Hematopoietic multipotent progenitor cell treated with erythropoietin and hydrocortisone succinate and interleukin-3 and kit ligand, for 15 days (in vitro differentiated cells): ENCODE results near the gene PRR15.

Experiments
- DNase-seq: peaks from one replicate; pipeline ENCODE4 v3.0.0-alpha.2; 2015; ENCODE audit warnings: low spot score

The PRR15 gene

DNA sequence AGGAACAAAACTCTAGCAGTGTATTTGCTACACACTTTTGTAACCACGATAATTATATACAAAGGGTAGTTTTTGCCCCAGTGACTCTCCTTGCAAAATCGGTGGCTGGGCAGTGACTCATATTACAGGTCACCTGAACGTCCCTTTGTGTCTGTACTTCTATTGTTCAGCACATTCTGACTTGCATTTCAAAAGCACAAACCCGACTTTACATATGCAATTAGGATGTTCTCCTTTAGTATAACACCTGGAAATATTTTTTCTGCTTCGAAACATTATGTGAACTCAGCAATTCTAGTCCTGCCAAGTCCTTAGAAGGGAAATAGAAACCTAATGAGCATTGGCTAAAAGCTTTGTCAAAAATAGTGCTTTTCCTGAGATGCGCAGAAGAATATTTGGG, 6.0 kb downstream of the PRR15 start:
- no peak for DNase-seq

DNA sequence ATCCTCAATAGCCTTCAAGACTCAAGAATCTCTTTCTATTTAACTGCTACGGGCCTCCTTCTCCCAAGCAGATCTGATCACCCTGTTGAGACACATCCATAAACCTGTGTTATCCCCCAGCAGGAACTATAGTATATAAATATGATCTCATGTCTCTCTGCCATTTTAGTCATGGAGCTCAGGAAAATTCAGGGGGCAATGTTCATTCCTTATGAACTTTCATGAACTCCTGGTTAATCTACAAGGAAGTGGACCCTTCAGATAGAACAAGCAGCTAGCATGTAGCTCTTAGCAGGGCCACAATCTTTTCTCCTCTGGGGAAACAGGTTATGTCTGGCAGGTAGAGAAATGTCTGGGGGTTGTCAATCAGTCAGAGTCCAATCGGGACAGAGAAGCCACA, 8.9 kb downstream of the PRR15 start:
- DNase-seq = no peak

DNA sequence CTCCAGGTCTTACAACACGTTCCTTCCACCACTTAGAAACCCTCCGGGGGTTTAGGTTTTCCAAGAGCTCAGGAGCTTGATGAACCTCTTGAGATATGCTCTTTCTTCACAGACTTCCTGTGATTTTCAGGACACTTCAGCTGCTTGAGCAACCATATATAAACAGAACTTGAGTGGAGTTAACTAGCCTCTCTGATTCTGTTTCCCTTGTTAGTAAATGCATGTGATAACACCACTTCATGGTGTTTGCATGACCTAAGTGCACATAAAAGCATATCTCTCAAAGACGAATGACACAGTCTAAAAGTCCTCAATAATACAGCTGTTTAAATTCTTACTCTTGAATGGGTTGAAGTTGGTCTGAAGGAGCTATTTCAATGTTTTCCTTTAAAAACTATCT, 9.9 kb downstream of the PRR15 start:
- DNase-seq = no peak

DNA sequence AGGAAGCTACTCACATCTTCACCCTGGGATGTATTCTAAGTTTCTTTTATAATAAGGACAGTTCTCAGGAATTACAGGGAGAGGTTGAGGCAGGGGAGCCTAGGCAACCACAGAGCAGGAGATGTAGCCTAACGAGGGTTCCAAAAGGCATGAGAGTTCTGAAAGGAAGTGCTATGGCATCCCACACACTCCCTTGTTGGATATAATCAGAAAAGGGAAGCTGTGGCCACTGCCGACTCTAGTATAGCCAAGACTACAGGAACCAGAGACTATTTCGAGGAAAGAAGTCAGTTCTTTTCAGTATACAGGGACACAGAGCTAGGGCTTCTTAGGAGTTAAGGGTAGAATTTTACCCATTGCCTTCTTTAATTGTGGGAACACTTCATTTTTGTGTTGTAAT, 11.0 kb downstream of the PRR15 start:
- DNase-seq = no peak

DNA sequence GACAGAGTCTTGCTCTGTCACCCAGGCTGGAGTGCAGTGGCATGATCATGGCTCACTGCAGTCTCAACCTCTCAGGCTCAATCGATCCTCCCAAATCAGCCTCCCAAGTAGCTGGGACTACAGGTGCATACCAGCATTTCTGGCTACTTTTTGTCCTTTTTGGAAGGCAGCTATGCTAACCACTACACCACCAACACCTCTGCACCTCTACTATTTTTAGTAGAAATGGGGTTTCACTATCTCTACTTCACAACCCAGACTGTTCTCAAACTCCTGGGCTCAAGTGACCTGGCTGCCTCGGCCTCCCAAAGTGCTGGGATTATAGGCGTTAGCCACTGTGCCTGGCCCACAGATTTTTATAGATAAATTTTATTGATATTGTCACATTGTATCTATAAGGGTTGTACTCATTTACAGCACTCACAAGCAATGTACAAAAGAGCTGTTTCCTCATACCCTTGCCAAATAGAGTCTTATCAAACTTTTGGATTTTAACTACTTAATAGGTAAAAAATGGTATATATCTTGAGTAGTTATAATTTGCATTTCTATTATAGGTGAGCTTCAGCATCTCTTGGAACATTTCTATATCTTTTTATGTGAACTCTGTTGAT, 23.7 kb downstream of the PRR15 start:
- DNase-seq = no peak

DNA sequence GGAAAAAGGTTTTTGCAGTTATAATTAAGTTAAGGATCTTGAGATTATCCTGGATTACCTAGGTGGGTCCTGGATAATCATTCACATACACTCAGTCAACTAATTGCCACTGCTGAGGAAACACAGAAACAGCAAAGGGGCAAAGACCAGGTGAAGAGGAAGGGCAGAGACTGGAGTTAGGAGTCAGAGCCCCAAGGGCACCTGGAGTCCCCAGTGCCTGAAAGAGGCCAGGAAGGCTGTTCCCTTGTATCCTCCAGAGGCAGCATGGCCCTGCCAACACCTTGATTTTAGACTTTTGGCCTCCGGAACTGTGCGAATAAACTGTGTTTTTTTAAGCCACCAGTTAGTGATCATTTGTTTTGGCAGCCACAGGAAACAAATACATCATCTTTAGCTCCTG, 24.6 kb downstream of the PRR15 start:
- DNase-seq = no peak

DNA sequence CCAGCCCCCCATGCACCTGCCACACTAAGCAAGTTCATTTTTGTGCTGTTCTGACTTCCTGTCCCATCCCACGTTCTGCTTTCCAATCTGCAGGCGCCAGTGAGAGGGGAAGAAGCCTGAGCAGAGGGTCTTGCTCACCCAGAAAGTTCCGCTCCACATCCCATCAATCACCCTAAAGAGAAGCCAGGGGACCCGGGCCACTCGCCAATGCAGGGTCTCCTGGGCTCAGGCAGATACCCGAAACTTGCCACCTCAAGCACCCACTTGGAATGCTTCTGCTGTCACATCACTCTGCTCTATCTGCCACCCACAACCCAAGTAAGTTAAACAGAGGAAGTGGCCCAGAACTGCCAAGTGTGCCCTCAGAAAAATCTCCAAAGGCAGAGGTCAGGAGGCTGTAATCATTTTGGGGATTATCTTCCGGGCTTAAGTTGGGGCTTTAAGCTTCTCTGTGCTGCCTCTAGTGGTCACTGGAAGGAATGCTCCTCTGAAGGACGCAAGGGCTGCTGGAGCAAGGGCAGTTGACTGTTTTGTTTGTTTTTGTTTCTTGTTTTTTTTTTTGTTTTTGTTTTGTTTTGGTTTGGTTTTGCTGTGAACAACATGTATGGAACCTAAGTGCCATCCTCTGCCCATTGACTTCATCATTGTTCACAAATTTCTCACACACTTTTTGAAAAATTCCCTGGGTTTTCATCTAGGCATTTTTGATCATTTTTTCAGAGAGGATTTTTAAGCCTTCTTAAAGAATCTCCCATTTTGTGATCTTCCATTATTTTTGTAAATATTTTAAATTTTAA, 25.5 kb downstream of the PRR15 start:
- peak; percentile 55 for DNase-seq

DNA sequence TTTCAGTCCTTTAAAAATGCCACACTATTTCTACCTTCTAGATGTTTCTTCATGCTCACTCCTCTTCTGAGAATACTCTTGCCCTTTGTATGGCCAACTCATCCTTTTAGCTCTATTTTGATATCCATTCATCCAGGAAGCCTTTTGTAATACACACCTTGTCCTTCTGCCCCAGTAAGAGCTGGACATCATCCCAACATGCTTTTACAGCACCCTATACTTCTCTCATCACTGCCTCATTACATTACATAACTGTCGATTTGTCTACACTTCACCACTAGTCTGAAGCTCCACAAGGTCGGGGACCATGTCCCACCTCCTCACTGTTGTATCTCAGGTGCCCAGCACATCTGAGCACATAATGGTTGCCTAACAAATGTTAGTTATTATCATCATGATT, 29.2 kb downstream of the PRR15 start:
- DNase-seq = no peak

DNA sequence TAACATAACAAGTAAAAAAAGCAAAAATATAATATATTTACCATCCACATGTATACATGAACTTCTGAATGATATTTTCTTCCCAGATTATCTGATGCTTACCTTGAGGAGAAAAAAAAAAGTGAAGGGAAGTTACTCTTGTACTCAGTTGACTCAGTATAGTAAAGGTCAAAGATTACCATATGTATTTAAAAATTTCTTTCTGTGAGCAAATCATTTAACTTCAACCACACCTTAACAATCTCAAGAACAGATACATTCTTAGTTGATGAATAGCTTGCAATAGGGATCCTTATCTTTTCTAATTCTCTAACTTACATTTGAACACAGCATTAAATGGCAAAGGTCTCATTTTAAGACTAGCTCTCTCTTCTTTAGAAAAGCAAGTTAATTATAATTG, 29.8 kb downstream of the PRR15 start:
- DNase-seq = no peak

DNA sequence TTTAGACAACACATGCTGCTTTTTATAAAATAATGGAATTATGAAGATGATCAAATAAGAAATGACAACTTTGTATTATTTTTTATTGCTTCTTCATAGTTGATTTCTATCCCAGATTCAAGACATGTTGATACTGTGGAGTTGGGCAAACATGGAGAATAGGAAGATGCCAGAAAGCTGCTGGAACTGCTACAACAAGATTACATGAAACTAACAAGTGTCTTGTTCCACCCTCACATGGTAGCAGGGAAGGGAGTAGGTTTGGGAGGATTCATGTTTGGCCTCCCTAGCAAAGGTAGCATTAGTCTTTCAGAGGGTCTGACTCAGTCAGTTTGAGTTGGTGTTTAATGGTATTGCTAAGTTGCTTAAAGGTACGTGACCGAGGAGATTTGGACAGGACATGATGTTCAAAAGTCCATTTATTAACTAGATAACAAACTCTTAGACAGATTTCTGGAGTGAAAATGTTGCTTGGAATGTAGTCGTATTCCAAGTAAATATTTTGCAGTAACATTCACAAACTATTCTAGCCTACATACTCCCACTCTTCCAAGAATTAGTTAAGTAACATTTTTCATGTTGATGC, 33.1 kb downstream of the PRR15 start:
- no peak for DNase-seq

DNA sequence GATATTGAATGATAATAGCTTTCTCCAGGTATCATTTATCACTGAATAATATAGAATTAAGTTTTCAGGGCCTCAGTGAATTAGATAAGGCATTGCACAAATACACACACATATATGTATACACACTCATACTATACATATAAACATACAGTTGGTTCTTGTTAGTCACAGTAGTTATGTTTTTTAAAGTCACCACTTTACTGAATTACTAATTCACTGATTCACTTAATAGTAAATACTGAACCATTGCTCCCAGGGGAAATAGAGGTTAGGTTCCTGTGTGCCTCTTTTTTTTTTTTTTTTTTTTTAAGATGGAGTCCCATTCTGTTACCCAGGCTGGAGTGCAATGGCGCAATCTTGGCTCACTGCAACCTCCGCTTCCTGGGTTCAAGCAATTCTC, 33.6 kb downstream of the PRR15 start:
- DNase-seq = no peak

DNA sequence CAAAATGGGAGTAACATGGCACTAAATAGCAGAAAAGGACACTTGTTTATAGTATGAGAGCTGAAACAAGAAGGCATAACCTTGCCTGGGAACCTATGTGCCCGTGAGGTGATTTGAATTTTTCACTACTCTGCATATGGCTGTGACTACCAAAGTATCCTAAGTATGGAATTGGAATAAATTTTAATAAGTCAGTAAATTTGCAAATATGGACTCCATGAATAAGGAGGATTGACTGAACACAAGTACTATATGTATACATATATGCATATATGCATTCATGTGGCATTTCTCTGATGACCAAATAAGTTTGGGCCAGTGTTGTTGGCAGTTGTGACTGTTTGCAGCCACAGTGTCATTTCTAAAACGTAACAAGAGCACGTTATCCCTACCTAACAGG, 34.5 kb downstream of the PRR15 start:
- DNase-seq = no peak

DNA sequence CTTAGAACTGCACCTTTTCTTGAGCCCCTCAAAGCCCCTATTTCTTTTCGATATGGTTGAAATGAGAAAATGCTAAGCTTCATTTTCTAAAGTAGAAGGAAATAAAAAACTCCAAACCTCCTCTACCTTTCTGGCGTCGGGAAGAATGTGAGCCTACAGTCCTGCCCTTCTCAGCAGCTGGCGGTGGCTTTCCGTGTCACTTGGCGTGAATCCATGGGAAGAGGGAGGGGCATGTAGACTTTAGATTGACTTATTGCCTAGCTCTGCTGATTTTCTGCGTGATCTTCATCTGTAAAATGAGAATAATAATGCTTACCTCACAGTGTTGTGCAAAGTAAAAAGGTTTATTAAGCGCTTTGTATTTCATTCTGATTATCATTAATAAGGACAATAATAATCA, 35.0 kb downstream of the PRR15 start:
- DNase-seq = no peak

DNA sequence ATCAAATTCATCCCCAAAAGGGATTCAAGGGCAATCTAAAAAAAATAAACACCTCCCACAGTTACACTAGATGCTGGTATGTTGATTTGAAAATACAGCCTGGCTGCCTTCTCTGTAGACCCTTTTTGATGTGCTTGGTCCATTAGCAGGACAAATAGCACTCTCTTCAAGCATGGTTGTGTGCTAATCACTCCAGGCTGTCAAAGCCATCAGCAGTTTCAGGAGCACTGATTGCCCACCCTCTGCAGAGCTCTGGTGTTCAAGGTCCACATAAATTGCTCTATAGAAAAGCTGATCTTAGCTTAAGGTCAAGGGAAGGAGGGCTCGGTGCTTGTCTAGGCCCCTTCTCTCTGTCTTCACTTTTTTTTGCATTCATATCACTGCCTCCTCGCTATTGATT, 35.4 kb downstream of the PRR15 start:
- DNase-seq = no peak

DNA sequence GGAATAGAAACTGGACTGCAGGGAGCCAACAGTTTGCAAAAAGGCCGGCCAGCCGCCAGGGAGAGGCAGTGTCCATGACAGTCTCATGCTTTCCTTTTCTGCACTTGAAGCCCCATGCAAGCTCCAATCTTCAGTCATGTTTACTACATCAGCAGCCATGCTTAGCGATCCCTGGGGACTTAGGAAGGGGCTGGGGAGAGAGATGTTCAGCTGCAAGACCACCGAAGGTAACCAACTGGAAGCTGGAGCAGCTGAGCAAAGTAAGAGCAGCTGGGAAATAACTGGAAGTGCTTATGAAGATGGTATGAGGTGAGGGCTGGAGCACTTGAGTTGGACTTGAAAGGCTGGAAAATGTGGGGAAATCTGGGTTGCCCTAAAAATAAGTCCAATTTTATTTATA, 37.0 kb downstream of the PRR15 start:
- no peak for DNase-seq

DNA sequence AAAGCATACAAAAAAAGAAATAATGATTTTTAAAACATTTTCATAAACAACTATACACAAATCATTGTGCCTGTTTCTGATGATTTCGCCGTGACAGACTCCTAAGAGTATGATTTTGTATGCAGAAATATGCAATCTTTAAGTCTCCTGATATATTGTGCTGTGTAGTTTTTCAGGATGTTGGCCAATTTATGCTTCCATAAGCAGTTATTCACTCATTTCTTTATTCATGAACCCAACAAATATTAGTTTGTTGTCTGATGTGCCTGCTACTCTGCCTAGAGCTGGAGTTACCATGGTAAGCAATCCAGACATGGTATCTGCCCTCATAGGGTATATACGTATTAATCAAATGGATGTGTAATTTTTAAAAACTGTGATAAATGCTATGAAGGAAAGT, 40.4 kb downstream of the PRR15 start:
- DNase-seq = no peak

DNA sequence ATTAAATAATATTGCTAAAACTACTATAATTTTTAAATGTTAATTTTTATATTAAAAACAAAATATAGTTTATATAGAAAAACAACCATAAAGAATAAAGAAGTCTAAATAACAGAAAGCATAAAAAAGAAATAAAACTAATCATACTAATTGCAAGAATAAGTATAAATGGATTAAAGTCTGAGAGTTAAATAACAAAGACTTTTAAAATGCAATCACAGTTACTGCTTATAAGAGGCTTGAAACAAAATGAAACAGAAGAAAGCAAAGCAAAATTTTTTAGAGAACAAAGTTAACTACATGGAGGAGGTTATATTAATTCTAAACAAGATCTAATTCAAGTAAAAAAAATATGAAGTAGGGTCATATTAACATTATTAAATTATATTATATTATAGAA, 41.1 kb downstream of the PRR15 start:
- no peak for DNase-seq

DNA sequence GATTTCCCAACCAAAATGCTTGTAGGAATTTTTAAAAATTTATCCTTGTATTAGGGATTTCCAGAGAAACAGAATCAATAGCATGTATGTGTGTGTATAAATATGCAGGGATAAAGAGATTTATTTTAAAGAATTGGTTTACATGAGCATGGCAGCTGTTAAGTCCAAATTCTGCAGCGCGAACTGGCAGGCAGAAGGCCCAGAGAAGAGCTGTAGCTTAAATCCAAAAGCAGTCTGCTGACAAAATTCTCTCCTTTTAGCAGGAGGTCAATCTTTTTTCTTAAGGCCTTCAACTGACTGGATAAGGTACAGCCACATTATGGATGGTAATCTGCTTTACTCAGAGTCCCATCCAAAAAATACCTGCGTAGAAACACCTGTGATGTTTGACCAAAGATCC, 42.0 kb downstream of the PRR15 start:
- no peak for DNase-seq

DNA sequence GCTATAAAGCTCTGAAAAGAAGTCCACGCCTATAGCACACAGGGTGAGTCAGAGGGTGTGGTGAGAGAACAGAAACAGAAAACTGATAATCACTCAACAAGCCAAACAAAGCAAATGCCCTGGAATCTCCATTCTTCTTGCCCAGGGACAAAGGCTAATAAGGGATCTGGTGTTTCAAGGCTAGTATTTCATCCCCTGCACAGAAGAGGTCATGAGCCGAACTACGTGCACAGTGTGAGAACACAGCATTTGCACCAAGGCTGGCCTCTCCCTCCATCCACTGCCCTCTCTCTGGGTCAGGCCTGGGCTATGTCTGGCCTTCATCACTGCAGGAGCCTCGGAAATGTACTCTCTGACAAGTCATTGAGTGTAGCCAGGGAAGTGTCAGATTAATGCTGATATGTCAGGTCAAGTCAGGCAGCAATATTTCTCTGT, 42.7 kb downstream of the PRR15 start:
- DNase-seq = peak; percentile 27

DNA sequence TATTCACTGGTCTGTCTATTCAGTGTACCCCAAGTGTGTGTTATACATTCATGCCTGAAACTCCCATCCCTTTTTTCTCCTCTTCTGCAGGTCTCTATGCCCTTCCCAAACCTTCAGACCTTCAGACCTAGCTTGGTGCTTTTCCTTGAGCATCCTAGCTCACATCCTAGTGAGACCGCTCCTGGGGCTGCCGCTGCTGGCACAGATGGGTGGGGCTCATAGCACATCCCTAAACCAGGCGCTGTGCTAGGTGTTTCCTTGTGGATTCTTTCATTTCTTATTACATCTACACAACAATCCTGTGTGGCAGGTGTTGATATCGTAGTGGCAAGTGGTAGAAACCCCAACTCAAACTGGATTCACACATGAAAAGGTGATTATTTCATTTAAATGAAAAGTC, 43.2 kb downstream of the PRR15 start:
- DNase-seq = no peak

DNA sequence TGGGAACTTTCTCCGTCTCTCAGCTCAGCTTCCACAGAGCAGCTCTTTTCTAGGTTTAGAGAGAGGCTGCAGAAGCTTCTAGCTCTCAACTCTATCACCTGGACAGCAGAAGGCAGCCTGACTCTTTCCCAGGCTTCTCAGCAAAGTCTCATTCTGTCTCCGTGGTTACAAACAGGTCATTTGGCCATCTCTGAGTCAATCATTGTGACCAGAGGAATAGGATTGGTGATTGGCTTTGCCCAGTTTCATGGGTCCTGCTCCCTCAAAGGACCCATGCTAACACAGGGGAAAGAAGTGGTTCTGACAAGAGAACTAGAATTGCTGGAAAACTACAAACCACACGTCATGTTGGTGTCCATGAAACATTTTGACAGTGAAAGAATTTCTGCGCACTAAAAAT, 43.6 kb downstream of the PRR15 start:
- no peak for DNase-seq

DNA sequence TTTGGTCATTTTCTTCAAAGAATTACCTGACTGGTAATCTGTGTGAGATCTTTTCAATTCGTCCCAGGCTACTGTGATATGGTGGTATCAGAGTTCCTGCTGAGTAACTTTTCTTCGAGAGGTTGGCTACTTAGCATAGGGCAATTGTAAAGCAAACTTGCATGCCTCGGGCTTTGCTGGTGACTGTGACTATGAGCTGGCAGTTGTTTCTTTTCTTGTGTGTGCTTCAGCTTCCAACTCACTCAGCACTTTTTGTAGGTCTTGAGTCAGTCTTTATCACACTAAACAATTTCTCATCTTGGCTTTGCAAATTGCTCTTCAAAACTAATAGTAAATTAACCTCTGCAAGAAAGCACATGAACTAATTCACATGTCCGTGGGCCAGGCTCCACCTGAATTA, 44.3 kb downstream of the PRR15 start:
- DNase-seq = no peak

DNA sequence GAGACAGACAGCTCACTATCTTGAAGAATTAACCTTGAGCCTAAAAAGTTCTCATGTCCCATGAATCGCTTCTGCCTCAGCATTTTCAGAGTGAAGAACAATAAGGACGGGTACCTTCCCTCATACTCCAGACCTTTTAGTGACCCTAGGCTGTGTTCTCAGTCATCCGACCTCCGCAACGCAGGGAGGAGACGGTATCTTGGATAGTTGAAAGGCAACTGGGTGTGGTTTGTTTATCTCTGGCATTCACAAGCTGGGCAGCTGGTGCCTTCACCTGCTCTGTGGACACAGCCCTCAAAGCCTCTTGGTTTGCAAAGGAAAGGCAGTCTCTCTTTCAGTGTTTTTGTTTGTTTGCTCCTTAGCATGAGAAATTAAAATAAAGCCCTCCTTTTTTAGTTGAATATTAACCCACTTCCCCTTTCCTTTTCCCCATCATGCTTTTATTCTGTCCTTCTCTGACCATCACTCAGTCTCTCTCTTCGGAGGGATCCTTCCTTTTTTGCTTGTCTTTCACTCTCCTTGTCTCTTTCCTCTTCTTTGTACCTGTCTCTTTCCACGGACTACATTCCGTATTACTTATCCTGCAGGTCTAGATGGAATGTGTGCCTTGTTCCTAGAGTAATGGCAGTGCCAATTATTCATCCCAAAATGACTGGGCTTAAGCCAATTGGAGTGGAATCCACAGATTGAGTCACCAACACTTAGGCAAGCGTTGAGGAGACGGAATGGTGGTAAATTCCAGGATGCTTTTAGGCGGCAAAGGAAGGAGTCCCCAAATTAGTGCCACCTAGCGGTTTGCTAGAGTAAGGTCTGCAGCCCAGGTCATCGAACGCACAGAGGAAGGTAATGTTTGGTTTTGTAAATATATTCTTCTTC, 45.8 kb downstream of the PRR15 start:
- DNase-seq = peak; percentile 23
